D341Med (cell line): ENCODE measurements around the gene STRBP.
"Not testable (repeated sequence)": the region's sequence is repeated elsewhere in the genome, so short reads cannot be mapped to it uniquely, and the experiment has no call there.

Experiments used
- DNase-seq: peaks from one replicate; pipeline ENCODE4 v3.0.0; 2012; ENCODE audit warnings: low spot score

STRBP gene

DNA sequence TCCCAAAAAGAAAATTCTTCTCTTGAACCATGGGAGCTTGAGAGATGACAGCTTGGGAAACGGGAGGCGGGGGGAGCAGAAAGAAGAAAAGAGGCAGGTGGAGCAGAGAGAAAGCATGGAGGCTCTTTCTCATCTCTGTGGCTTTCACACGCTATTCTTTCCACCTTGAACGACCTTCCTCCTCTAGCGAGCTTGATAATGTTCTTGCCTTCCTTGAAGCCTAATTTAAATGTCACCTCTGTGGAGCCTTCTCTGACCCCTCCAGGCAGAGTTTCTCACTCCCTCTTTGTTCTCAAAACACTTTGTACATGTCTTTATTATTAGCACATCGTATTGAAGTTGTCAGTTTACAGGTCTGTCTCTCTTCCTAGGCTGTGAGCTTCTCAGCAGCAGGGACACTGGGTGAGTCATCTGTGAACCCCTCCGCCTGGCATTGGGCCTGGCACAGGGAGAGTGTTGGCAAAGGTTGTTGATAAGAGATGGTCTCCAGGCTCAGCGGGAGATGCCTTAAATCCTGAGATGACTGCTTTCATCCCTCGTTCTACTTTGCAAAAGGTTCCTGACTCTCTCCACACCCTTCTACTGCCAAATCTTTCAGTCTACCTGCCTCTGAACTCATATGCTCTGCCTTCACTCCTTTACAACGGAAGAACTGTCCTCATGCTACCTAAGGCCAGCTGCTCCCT is 14.1 kb upstream of the STRBP start:
- no peak for DNase-seq

DNA sequence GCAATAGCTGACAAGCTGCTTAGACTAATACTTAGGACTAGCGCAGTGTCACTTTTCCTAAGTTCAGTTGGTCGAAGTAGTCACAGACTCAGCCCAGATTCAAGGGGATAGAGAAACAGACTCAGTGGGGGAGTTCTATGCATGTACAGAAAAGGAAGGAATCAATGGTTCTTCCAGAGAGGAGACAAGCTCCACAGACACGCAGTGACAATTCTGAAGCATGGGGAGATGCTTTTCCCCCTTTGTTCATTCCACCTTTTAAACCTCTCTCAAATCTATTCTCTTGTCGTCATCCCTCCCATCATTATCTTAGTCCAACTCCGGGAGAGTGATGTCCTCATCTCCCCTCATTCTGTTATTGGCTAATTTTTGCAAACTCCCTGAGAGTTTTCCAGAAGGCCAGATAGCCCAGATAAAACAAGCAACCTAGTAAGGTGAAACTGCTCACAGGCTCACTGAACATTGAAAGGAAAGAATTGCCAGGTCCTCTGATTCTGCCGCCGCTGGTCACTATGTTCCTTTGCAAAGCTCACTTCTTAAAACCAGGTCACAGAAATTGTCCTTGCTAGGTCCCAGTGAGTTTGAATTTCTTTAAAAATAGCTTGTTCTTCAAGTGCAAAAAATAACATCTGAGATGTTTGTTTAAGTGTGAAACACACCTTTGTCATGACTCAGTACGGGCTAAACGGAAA is 13.4 kb upstream of the STRBP start:
- DNase-seq: no peak

DNA sequence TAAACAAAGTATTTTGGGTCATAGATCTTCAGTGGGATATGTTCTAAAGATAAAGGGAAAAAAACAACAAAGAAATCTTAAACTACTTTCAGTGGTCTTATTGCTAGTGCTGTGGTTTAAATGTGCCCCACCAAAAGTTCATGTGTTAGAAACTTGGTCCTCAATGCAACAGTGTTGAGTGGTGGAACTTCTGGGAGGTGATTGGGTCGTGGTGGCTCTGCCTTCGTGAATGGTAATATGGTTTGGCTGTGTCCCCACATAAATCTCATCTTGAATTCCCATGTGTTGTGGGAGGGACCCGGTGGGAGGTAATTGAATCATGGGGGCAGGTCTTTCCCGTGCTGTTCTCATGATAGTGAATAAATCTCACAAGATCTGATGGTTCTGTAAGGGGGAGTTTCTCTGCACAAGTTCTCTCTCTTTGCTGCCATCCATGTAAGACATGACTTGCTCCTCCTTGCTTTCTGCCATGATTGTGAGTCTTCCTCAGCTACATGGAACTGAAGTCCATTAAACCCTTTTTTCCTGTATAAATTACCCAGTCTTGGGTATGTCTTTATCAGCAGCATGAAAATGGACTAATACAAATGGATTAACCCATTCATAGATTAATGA is 10.6 kb upstream of the STRBP start:
- not testable (repeated sequence) for DNase-seq

DNA sequence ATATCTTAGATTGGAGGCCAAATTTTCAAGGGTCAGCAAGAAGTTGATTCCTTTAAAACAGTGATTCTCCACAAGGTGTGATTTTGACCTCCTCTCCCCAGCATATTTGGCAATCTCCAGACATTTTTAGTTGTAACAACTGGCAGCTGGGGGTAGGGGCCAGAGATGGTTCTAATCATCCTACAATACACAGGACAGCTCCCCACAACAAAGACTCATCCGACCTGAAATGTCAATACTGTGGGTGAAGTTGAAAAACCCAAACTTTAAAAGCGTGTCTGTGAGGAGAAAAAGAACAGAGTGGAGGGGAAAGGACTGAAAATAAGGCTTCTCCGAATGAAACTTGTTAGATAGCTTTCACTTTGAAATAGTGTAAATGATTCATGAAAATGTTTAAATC is 10.0 kb upstream of the STRBP start:
- no peak for DNase-seq

DNA sequence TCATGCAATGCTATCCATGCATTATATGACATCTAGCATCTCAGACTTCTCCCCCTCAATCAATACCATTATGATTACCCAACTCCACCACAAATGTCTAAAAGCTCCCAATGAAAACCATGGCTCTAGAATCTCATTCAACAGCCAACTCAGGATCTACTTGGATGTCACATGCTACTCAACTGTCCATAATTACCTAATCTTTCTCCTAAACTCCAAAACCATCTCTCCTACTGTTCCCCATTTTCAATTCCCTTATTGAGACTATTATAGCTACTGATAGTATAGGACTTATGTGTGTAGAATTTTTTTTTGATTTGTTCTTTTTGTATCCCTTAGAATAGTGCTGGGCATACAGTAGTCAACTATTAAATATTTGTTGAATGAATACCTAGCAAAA is 8.2 kb upstream of the STRBP start:
- DNase-seq: no peak

DNA sequence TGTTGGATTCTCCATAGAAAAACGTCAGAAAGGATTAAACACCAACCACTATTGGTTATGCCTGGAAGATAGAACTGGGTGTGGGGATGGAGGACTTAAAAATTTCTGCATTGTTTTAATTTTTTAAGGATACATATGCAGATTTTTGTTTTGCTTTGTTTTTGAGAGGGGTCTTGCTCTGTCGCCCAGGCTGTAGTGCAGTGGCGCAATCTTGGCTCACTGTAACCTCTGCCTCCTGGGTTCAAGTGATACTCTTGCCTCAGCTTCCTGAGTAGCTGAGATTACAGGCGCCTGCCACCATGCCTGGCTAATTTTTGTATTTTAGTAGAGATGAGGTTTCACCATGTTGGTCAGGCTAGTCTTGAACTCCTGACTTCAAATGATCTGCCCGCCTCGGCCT is 2.7 kb upstream of the STRBP start:
- not testable (repeated sequence) for DNase-seq

DNA sequence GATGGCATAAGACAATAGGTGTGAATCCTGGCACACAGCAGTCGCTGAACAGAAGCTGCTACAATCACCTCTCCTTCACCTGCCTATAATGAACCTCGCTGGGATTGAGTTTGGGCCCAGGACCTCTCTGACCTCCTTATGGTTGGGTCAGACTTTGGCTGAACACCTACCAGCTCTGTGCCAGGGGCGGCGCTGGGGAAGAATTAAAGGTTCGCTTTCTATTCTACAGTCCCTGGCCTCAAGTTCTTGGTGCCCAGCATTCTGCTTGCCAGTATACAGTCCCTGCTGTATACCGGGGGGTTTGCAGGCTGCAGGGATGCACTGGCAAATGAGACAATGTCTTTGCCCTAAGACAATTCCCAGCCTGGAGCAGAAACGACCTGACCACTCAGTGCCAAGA is 895 bp upstream of the STRBP start:
- no peak for DNase-seq

DNA sequence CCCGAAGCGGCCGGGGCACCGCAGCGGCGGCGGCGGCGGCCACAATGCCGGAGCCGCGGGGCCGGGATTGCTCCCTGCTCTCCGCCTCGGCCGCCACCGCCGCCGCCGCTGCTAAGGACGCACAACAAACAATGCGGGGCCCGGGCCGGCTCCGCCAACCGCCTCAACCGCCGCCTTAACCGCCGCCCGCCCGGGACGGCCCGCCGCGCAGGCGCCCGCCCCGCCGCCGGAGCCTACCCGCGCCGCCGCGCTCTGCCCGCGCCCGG is 254 bp downstream of the STRBP start:
- no peak for DNase-seq

DNA sequence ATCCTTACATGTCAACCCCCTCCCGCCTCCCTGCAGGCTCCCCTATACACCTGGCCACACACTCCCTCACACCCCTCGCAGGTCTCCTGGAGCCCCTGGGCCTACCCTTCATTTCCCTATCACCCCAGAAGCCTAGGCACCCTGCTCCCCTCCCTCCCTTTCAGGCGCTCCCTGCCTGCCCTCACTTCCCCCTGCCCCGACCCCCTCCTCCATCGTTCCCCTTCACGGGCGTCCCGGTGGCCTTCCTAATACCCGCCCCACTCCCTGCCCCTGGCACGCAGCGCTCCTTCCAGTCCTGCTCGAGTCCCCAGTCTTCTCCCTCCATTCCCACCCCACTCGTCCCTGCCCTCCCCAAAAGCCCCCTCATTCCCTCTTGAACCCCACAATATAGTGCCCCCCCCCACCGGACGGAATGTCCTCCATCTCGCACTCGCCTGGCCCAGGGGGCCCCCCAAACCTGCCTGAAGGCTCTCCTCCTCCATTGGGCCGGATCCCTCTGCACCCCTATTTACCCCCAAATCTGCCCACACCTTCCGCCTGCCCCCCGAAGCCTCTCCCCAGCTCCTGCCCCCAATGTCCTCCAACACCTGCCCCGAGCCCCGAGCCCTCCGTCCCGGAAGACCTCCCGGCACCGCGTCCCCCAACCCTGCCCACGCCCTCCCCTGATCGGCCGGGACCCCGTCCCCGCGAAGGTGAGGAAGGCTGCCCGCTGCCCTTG is 746 bp downstream of the STRBP start:
- peak; percentile 54 for DNase-seq

DNA sequence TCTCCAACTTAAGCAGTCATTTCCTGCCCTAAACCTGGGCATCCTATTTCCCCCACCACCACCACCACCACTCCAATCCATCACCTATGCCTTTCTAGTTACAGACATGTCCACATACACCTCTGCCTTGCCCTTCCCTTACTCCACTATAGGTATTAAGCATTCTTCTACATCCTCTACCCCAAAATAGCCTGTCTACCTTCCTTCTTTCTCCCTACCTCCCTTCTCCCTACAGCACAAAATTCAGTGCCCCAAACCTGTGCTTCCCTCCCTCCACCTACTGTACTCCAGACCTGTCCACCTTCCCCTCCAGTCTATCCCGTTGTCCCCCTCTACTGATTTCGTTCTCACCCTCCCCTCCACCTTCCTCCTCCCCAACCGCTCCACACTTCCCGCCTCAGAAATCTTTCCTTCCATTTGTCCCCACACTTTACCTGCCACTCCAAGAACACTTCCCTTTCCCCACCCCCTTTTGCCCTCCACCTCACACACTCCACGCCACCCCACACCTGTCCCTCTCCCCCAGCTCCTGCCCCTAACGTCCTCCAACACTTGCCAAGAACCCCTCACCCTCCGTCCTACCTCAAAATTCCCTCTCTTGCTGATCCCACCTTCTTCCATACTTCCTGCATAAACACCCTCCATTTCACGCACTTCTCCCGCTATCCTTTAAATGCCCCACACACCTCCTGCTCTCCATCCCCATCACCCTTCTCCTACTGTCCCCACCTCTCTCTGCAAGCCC is 1.6 kb downstream of the STRBP start:
- no peak for DNase-seq

DNA sequence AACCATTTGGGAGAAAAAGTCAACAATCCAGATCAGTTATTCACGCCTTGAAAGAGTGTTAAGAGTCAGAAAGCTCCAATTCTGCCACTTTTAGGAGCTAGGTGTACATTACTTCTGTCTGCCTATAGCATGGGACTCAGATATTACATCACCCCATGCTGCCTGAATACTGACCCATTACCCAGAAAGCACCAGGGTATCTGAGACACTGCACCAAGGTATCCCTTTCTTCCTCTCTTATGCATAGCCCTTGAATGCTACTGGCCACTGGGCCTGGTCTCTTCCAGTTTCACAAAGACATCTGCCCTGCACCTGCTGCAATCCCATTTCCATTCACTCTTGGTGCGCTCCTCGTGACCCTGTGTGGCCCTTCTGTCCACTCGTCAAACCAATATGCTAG is 2.6 kb downstream of the STRBP start:
- DNase-seq: no peak

DNA sequence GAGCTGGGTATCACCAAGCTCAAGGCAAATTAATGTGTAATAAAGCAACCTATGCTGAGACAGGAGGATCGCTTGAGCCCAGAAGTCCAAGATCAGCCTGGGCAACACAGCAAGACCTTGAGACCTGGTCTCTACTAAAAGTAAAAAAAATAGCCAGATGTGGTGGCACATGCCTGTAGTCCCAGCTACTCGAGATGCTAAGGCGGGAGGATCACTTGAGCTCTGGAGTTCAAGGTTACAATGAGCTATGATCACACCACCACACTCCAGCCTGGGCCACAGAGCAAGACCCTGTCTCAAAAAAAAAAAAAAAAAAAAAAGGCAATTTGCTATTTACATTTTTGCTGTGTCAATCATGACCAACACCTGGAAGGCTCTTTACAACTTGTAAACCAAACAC is 5.2 kb downstream of the STRBP start:
- no peak for DNase-seq

DNA sequence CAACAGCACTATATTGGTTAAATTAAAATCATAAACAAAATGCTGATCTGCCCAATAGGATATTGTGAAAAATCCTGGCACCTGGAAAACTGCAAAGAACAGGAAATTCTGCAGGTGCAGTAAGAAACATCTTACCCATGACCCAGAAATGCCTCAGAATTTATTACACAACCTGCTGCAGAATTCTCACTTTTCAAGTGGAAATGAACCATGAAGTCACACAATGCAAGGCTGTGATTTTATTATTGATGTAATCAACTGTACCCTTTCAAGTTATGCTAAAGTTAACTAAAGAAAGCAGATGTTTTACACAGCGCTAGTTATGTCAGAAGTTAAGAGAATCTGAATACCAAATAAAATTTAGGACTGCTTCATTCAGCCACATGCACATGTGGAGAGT is 6.0 kb downstream of the STRBP start:
- no peak for DNase-seq

DNA sequence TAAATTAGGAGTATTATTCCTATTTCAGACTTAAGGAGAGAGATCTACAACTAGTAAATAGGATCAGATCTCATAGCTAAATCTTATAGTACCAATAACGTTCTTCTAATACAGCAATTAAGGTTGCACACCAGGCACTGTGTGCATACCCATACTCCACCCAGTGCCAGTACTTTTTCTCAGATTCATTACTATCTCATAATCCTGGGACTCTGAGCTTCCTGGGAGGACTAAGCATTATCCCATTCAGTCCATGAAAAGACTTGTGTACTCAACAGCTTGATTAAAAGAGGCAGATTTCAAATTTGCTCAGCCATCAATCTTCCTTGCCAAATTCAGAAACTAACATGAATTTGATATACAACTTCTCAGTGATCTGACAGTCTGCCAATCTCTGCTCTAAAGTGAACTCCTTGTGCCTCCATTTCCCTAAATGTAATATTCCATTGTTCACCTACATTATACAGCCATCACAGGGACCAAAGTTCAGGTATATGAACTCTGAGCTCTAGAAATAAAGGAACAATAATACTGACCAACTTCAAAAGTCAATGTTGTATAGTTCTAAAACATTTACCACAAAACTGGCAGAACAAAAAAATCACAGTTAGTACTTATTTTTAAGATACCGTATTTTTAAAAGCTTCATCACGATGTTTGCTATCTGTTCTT is 7.2 kb downstream of the STRBP start:
- DNase-seq: no peak

DNA sequence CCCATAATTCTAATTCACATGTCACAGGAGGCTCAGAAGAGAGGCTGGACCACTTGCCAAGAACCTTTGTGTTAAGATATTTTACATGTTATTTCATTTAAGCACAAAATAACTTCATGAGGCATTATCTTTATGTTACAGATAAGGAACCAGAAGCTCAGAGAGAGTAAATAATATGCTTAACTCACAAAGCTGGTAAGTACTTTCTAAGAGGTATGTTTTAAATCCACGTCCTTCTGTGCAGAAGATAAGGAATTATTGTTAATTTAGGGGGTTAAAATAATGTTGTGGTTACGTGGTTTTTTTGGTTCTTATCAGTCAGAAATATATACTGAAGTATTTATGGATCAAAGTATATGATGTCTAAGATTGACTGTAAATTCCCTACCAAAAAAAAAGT is 8.0 kb downstream of the STRBP start:
- no peak for DNase-seq

DNA sequence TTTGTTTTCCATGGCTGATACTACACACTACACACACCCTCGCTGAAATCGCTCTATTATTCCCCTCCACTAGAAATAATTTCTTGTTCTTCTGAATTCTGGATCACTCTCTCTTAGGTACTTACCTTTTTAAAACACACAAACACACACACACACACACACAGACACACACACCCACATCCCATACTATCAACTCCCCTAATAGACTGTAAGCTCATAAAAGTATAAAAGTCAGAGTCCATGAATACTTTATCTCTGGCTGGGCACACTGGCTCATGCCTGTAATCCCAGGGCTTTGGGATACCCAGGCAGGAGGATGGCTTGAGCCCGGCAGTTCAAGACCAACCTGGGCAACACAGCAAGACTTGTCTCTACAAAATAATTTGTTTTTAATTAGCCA is 11.1 kb downstream of the STRBP start:
- no peak for DNase-seq

DNA sequence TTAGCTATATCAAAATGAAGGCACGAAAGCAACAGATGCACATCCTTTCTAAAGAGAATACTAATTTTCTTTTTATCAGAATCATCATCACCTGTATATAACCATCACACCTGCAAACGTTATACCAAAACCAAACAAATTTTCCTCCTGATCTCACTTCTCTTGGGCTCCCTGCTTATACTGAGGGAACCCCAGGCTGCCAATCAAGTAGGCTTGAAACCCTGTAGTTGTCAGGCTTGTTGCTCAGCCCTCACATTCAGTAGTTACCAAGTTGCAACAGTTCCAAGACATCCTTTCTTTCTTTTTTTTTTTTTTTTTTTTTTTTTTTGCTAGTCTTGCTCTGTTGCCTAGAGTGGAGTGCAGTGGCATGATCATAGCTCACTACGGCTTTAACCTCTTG is 12.7 kb downstream of the STRBP start:
- no peak for DNase-seq

DNA sequence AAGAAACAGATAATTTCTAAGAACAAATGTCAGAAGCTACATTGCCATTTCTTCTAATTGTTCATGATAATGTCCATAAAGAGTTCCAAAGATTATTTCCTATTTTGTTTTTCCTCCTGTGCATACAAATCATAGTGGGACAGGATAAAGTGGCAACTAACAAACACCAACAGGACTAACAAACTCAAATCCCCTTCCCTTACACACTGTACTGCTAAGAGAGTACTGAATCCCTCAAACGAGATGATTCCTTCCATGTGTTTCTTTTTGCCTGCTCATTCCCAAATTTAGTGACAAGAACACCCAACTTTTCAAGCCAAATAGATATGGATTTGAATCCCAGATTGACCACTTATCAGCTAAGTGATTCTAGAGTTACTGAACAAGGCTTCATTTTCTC is 15.2 kb downstream of the STRBP start:
- no peak for DNase-seq

DNA sequence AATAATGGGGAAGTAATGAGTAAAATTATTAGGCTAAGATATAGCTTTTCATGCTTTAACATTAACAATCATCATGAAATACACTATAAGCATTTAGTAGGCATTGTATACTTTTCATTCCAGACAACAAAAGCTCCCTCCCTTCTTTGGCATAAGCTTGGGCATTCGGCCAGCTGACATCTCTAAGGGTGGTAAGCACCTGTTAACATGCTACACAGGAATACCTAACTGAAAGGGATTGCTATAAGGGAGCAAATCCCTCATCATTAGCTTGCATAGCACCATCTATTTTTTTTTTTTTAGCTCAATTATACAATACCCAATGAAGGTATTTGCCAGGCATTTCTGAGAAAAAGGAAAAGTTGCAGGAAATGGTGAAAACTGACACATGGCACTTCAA is 16.6 kb downstream of the STRBP start:
- DNase-seq: no peak

DNA sequence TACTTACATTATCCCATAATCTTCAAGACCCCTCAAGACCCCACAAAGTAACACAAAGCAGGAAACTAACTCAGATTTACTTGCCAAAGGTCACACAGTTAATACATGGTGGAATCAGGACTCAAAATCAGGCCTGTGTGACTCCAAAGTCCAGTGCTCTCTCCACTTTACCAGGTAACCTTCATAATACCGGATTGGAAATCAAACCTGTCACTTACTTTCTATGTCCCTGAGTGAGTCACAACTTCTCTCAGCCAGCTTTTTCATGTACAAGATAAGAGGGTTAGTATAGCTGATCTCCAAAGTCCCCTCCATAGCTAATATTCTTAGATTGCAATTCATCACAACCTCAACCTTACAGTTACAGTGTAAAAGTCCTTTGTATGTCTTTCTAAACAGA is 17.1 kb downstream of the STRBP start:
- DNase-seq: no peak

DNA sequence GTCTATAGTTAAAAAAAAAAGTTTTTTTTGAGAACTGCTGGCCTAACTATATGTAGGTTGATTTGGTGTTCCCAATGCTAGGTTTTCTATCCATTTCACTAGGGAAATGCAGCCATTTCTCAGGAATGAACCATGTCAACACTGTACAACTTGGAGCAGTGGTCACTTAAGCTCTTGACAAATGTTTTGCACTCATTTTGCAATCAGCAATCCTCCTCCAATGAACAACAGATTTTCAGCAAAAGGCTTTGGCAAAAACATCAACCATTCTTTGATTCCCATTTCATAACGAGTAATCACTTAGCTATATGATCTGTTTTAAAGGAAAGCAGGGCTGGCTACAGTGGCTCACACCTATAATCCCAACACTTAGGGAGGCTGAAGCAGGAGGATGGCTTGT is 17.9 kb downstream of the STRBP start:
- DNase-seq: no peak

DNA sequence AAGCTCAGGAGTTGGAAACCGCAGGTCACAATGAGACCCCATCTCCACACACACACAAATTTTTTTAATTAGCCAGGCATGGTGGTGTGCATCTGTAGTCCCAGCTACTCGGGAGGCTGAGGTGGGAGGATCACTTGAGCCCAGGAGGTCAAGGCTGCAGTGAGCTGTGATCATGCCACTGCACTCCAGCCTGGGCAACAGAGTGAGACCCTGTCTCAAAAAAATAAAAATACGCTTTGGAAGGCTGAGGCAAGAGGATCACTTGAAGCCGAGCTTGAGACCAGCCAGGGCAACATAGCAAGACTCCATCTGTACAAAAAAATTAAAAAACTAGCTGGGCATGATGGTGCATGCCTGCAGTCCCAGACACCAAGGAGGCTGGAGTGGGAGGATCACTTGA is 19.2 kb downstream of the STRBP start:
- DNase-seq: not testable (repeated sequence)
